ENCODE measurements around the gene EFNA5. TPM values are rescaled to one million over a fixed set of nuclear protein-coding genes. Genes with fewer than 3 reads are reported as not detected.

EFNA5 gene
- total and polyA plus RNA-seq, 2 of the 8 experiments (the other 6 are each of a cell fraction or from before 2014, with no cell fraction given): 9.6 to 21.8 TPM

GRCh38 chr5:107529618-107530017 is 141.1 kb downstream of the EFNA5 start:
- peak; percentile 81 for FAIRE-seq
- CTCF ChIA-PET (ENCODE audit: partially characterized antibody): no interaction called here
- DNase-seq (ENCODE audit: low read depth in 1 of 2, low spot score in 2 of 2): no peak

More at GRCh38 chr5:107529618-107530017, 141.1 kb downstream of the EFNA5 start:
- H3K4me2 ChIP-seq (ENCODE audit: insufficient read depth in 1 of 2, low read depth in 2 of 2, low read length in 2 of 2): peak overlapping the region; percentile 58 to 65
- H3K4me3 ChIP-seq (ENCODE audit: extremely low read depth in 1 of 4, insufficient read depth in 2 of 4, low read depth in 3 of 4, low read length in 4 of 4): peak overlapping the region in 3 of 4 experiments; percentile 11 to 22 (median 21); a peak in 5 of 8 replicates
- peaks cover 6 to 18% (median 11%) of the 10 kb centered on the region in 4 experiments; a peak in 5 of 7 replicates for H3K4me1 ChIP-seq (replicated peaks in 1 of 4; ENCODE audit: control insufficient read depth in 3 of 4, insufficient read depth in 4 of 4, low read length in 3 of 4)
- no peak overlapping the region for H3K14ac ChIP-seq (ENCODE audit: insufficient read length)
- TF ChIP-seq GTF2F1 (IDR thresholded peaks at IDR 0.05; ENCODE audit: borderline replicate concordance, low read depth, low read length): no peak
- TF ChIP-seq CREB1 (IDR thresholded peaks at IDR 0.05): no peak
- no peak for TF ChIP-seq ATF2 (IDR thresholded peaks at IDR 0.05; ENCODE audit: low read length)
- no peak for TF ChIP-seq E2F6 (IDR thresholded peaks at IDR 0.05)
- TF ChIP-seq SP1 (IDR thresholded peaks at IDR 0.05; ENCODE audit: low read depth, low read length): 0 out of 2 replicates have a peak, but pooled peaks have one; percentile 10
- no peak for TF ChIP-seq POLR2A (IDR thresholded peaks at IDR 0.05; ENCODE audit: control extremely low read depth in 1 of 2, low read depth in 2 of 2, low read length in 2 of 2)
- no peak for TF ChIP-seq NRF1 (IDR thresholded peaks at IDR 0.05; ENCODE audit: low read depth, low read length)
- no peak overlapping the region for H3K56ac ChIP-seq (replicated peaks; ENCODE audit: insufficient read length, low read depth, low read length)
- H3K36me3 ChIP-seq (ENCODE audit: control insufficient read depth in 2 of 4, insufficient read depth in 4 of 4, low read length in 3 of 4): no peaks in the 10 kb centered on the region
- no peak overlapping the region for H4K5ac ChIP-seq (ENCODE audit: insufficient read length, low read depth, low read length)
- H2BK12ac ChIP-seq (ENCODE audit: low read depth, low read length): peak overlapping the region; percentile 10; the same call in 1 of the 2 replicates
- no peak overlapping the region for H2BK120ac ChIP-seq (replicated peaks; ENCODE audit: low read depth, low read length)
- H4K20me1 ChIP-seq (replicated peaks in 1 of 2; ENCODE audit: control insufficient read depth in 1 of 2, insufficient read depth in 2 of 2, low read length in 2 of 2): peaks cover 0 to 4% of the 10 kb centered on the region in 2 experiments
- H3K23ac ChIP-seq (ENCODE audit: insufficient read length): no peak overlapping the region
- POLR2A ChIA-PET (ENCODE audit: partially characterized antibody): no interaction called here
- H3K9me3 ChIP-seq (ENCODE audit: insufficient read depth in 2 of 2, low read depth in 1 of 2, low read length in 1 of 2): no peaks in the 10 kb centered on the region
- no peak overlapping the region; the same call in 1 of the 2 replicates for H3K18ac ChIP-seq (ENCODE audit: extremely low read depth, low read length)
- no peaks in the 10 kb centered on the region for H3K27me3 ChIP-seq (replicated peaks in 1 of 4; ENCODE audit: control insufficient read depth in 3 of 4, extremely low read depth in 1 of 4, insufficient read depth in 3 of 4, low read length in 3 of 4)
- H3K4ac ChIP-seq (replicated peaks; ENCODE audit: insufficient read length, low read depth, low read length): no peak overlapping the region
- no peaks in the 10 kb centered on the region for H3K23me2 ChIP-seq (ENCODE audit: low read depth, low read length)
- no peak overlapping the region for H2BK20ac ChIP-seq (ENCODE audit: low read length)
- no peak overlapping the region for H2BK15ac ChIP-seq (ENCODE audit: low read length)
- H3K79me2 ChIP-seq (ENCODE audit: control insufficient read depth in 1 of 2, insufficient read depth in 2 of 2, low read length in 2 of 2): 0 out of 4 replicates have a peak, but pooled peaks cover 0 to 7% of the 10 kb centered on the region in 2 experiments
- H4K8ac ChIP-seq (ENCODE audit: extremely low read depth, insufficient read depth, low read length): no peak overlapping the region
- H2AK5ac ChIP-seq (ENCODE audit: low read depth, low read length): no peak overlapping the region
- H3K79me1 ChIP-seq (ENCODE audit: low read depth, low read length): peaks cover 6% of the 10 kb centered on the region
- no peak overlapping the region for H3K9ac ChIP-seq (replicated peaks in 1 of 4; ENCODE audit: extremely low read depth in 1 of 4, low read depth in 3 of 4, low read length in 3 of 4)
- no peak overlapping the region for H3K27ac ChIP-seq (ENCODE audit: low read depth, low read length)
- H2BK5ac ChIP-seq (ENCODE audit: low read depth, low read length): no peak overlapping the region
- H2AFZ ChIP-seq (ENCODE audit: low read length): no peak overlapping the region
- H4K91ac ChIP-seq (replicated peaks; ENCODE audit: insufficient read length, low read length): no peak overlapping the region

Measured in H1 (cell line).